Tibial nerve (tissue), 4 donors: Measurements from ENCODE around the gene CENPV. TPM values are rescaled to one million over a fixed set of nuclear protein-coding genes. Genes with fewer than 3 reads are reported as not detected.
A peak's percentile ranks its signal among the peaks of the same experiment; 100 is the strongest.

Source experiments
- DNase-seq, 2 donors: peaks; one replicate each; pipeline ENCODE4 v3.0.0-alpha.2; 2019; ENCODE audit warnings: low spot score in 2 of 2
- H3K27ac ChIP-seq, 4 donors: fragments of 200-600 bp; sonication (generic) in 3 of 4; one replicate each; pipeline ENCODE4 v1.5.1; 2017 to 2019; ENCODE audit warnings: mild to moderate bottlenecking in 1 of 4
- H3K27me3 ChIP-seq, 2 donors: fragments of 200-600 bp; sonication (generic) in 1 of 2; one replicate each; pipeline versions ENCODE4 v1.5.1 to v1.6.0; 2017 to 2019
- H3K36me3 ChIP-seq, 3 donors: fragments of 200-600 bp; sonication (generic); one replicate each; pipeline ENCODE4 v1.5.1; 2018 to 2019
- H3K4me1 ChIP-seq, 4 donors: fragments of 200-600 bp; sonication (generic) in 3 of 4; one replicate each; pipeline ENCODE4 v1.5.1; 2017 to 2019
- H3K4me3 ChIP-seq, 4 donors: fragments of 200-600 bp; sonication (generic) in 3 of 4; one replicate each; pipeline ENCODE4 v1.5.1; 2017 to 2019; ENCODE audit warnings: mild to moderate bottlenecking in 1 of 4, moderate library complexity in 1 of 4
- H3K9me3 ChIP-seq, 4 donors: fragments of 200-600 bp; sonication (generic) in 3 of 4; one replicate each; pipeline ENCODE4 v1.5.1; 2017 to 2019
- EP300 ChIP-seq, 2 donors: sonication (generic); formaldehyde crosslinking; IDR thresholded peaks; one replicate each; pipeline ENCODE4 v1.6.1; 2017; ENCODE audit warnings: antibody characterized with exemption in 2 of 2, mild to moderate bottlenecking in 1 of 2
- POLR2A ChIP-seq, 2 donors: fragments of 450-650 bp; IDR thresholded peaks; one replicate each; pipeline ENCODE4 v1.6.1; 2017; ENCODE audit warnings: antibody characterized with exemption in 2 of 2, mild to moderate bottlenecking in 2 of 2, moderate library complexity in 2 of 2
- WGBS, 2 donors: methylation state at CpG; one replicate each; pipeline ENCODE4 v1.1.5; 2018; 5-methylcytosine and 5-hydroxymethylcytosine counted together
- total RNA-seq, 4 donors: library from RNA; depleted of rRNA; stranded (reverse); fragments of >200 nt; gene quantifications; one replicate each; pipeline ENCODE4 v1.1.0, GENCODE V29; 2016
- TF ChIP-seq, protein P1 (sequence below), 5 experiments: fragments of 200-600 bp in 3 of 5; fragments of 450-650 bp in 2 of 5; sonication (generic) in 3 of 5; IDR thresholded peaks; one replicate each; pipeline ENCODE4 v1.5.1; 2016 to 2019; ENCODE audit warnings: antibody characterized with exemption in 5 of 5, mild to moderate bottlenecking in 3 of 5, moderate library complexity in 2 of 5

The CENPV gene
- total RNA-seq, 4 donors from 2014 or later: 8.5 to 23.1 (median 12.8) TPM

DNA sequence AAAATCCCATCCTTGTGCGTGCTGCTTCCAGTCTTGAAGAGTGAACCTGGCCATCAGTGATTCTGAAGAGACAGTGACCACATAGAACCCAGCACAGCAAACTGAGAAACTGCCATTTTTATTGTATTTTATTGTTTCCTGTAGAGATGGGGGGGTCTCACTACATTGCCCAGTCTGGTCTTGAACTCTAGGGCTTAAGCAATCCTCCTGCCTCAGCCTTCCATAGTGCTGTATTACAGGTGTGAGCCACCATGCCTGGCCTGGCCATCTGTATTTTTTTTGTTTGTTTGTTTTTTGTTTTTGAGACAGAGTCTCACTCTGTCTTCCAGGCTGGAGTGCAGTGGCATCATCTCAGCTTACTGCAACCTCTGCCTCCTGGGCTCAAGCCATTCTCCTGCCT, 13.9 kb downstream of the CENPV start:
- peaks cover 0 to 34% (median 3%) of the 10 kb centered on the region in 3 donors for H3K36me3 ChIP-seq
- H3K4me1 ChIP-seq: no peaks in the 10 kb centered on the region
- TF ChIP-seq POLR2A (IDR thresholded peaks at IDR 0.05): no peak
- H3K27ac ChIP-seq: no peak overlapping the region
- DNase-seq: no peak
- no peak overlapping the region for H3K4me3 ChIP-seq
- no peaks in the 10 kb centered on the region for H3K27me3 ChIP-seq
- no peaks in the 10 kb centered on the region for H3K9me3 ChIP-seq
- whole genome bisulfite sequencing, 2 donors: 97 to 100% methylated on average over 1 of the region's 1 CpG

DNA sequence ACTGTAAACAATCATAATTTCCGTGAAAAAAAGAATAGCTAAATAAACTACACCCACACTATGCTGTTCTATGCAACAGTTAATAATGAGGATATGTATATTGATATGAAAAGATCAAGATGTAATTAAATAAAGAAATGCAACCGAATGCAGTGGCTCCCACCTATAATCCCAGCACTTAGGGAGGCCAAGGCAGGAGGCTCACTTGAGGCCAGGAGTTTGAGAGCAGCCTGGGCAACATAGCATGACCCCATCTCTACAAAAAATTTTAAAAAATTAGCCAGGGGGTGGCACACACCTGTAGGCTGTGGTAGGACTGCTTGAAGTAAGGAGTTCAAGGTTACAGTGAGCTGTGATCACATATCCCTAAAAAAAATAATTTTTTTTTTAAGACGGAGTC, 14.9 kb downstream of the CENPV start:
- H3K9me3 ChIP-seq: no peaks in the 10 kb centered on the region
- no peak overlapping the region for H3K27ac ChIP-seq
- no peaks in the 10 kb centered on the region for H3K27me3 ChIP-seq
- TF ChIP-seq EP300 (IDR thresholded peaks at IDR 0.05): no peak
- H3K4me3 ChIP-seq: no peak overlapping the region
- H3K36me3 ChIP-seq: peaks cover 0 to 24% (median under 1%) of the 10 kb centered on the region in 3 donors
- no peak for DNase-seq
- no peaks in the 10 kb centered on the region for H3K4me1 ChIP-seq
- WGBS, 2 donors: 91 to 92% methylated on average over 3 of the region's 3 CpGs

DNA sequence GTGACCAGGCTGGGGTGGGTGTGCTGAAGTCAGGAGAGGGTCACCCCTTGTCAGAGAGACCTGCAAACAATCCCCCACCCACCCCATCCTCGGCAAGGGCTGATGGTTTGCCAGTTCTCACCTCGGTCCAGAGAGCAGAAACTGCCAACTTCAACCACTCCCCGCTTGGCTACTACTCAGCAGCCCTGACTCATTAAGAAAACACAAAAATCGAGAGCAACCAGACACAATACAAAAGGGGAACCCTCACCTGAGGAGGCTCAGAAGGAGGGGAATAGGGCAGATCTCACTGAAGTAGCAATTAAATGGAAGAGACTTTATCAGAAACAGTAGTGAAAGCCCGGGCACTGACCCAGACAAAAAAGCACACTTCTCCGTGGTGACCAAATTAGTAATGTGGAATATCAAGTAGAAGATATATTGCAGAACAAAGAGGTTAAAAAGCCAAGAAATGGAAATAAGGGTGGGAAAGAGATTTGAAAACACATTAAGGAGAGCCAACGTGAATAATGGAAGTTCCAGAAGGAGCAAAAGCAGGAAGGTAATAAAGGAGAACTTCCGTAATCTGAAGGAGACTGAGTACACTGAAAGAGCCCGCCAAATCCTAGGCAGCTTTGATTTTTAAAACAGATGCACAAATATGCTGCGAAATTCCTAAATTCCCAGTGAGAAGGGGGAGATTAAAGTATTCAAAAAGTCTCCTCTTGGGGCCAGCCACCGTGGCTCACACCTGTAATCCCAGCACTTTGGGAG, 23.6 kb downstream of the CENPV start:
- Histone ChIP-seq H3K27me3 (no peaks in the 10 kb centered on the region), H3K36me3 (peaks cover 0 to 35% (median 4%) of the 10 kb centered on the region in 3 donors), H3K9me3 (no peaks in the 10 kb centered on the region), H3K27ac (no peak overlapping the region), H3K4me1 (no peaks in the 10 kb centered on the region), H3K4me3 (peak overlapping the region in 1 of 4 donors; percentile 12)
- no peak for TF ChIP-seq POLR2A (IDR thresholded peaks at IDR 0.05)
- TF ChIP-seq, protein P1, sequence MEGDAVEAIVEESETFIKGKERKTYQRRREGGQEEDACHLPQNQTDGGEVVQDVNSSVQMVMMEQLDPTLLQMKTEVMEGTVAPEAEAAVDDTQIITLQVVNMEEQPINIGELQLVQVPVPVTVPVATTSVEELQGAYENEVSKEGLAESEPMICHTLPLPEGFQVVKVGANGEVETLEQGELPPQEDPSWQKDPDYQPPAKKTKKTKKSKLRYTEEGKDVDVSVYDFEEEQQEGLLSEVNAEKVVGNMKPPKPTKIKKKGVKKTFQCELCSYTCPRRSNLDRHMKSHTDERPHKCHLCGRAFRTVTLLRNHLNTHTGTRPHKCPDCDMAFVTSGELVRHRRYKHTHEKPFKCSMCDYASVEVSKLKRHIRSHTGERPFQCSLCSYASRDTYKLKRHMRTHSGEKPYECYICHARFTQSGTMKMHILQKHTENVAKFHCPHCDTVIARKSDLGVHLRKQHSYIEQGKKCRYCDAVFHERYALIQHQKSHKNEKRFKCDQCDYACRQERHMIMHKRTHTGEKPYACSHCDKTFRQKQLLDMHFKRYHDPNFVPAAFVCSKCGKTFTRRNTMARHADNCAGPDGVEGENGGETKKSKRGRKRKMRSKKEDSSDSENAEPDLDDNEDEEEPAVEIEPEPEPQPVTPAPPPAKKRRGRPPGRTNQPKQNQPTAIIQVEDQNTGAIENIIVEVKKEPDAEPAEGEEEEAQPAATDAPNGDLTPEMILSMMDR (IDR thresholded peaks at IDR 0.05): no peak
- no peak for TF ChIP-seq EP300 (IDR thresholded peaks at IDR 0.05)
- peak in 1 of 2 donors; percentile 12 for DNase-seq
- 52 to 55% methylated on average over 11 of the region's 11 CpGs for WGBS, 2 donors

DNA sequence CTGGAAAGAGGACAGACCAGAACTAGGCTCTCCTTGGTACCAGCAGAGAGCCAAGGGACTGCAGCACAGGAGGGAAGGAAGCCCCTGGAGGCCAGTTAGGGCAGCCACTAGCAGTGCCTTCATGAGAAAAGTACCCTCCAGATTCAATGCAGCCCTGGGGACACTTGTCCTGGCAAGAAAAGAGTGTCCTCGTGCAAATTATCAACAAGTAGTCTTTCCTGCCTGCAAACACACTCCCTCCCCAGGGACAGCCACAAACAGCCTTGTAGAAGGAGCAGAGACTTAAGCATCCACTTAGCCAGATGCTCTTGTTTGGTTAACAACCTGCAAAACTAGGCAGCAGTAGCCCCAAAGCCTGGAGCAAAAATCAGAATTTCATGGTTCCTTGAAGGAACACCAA, 24.3 kb downstream of the CENPV start:
- no peak for TF ChIP-seq EP300 (IDR thresholded peaks at IDR 0.05)
- TF ChIP-seq, protein P1 (IDR thresholded peaks at IDR 0.05): no peak
- TF ChIP-seq POLR2A (IDR thresholded peaks at IDR 0.05): no peak
- H3K36me3 ChIP-seq: peaks cover 0 to 42% (median 4%) of the 10 kb centered on the region in 3 donors
- no peak for DNase-seq
- no peak overlapping the region for H3K27ac ChIP-seq
- H3K27me3 ChIP-seq: no peaks in the 10 kb centered on the region
- H3K9me3 ChIP-seq: no peaks in the 10 kb centered on the region
- no peaks in the 10 kb centered on the region for H3K4me1 ChIP-seq
- WGBS, 2 donors: 43 to 50% methylated on average over 1 of the region's 1 CpG
- no peak overlapping the region for H3K4me3 ChIP-seq

DNA sequence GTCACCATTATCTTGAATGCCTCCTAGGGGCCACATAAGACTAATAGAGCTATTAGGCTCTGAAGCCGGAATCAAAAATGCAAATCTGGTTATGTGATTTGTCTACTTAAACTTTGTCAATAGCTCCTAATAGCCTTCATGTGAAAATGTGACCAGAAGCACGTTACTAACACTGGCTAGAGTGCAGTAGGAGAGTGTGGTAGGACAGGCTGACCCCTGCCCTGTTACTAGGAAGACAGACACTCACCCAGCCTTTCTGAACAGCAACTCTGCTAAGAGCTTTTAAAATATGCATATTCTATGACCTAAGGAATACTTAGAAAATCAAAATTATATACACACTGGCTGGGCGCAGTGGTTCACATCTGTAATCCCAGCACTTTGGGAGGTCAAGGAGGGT, 26.3 kb downstream of the CENPV start:
- Histone ChIP-seq H3K4me1 (no peaks in the 10 kb centered on the region), H3K9me3 (no peaks in the 10 kb centered on the region), H3K4me3 (no peak overlapping the region), H3K36me3 (peaks cover 0 to 61% (median 4%) of the 10 kb centered on the region in 3 donors), H3K27me3 (no peaks in the 10 kb centered on the region), H3K27ac (no peak overlapping the region)
- no peak for DNase-seq
- TF ChIP-seq POLR2A (IDR thresholded peaks at IDR 0.05): no peak
- TF ChIP-seq, protein P1 (IDR thresholded peaks at IDR 0.05): no peak
- no peak for TF ChIP-seq EP300 (IDR thresholded peaks at IDR 0.05)
- WGBS, 2 donors: 96% methylated on average over 3 of the region's 3 CpGs

DNA sequence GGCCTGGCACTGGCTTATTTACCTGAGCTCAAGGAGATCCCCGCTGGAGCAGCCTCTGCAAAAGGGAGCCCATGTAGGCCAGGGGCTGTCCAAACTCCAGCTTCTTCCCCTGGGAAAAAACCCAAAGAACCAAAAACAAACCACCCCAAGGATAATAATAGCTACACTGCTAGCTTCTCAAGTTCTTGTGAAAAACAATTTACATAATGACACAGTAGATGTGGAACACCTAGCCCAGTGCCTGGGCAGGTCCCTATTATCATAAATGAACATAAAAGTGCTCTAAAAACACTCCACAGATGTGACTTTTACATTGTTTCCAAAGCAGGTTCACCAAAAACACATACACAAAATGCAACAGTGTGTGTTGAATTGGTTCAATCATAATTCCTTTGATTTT, 27.3 kb downstream of the CENPV start:
- no peaks in the 10 kb centered on the region for H3K4me1 ChIP-seq
- whole genome bisulfite sequencing, 2 donors: 86 to 100% methylated on average over 1 of the region's 1 CpG
- H3K27ac ChIP-seq: no peak overlapping the region
- no peak overlapping the region for H3K4me3 ChIP-seq
- TF ChIP-seq EP300 (IDR thresholded peaks at IDR 0.05) (no peak), POLR2A (IDR thresholded peaks at IDR 0.05) (no peak)
- TF ChIP-seq, protein P1 (IDR thresholded peaks at IDR 0.05): no peak
- H3K9me3 ChIP-seq: no peaks in the 10 kb centered on the region
- peaks cover 0 to 70% (median 4%) of the 10 kb centered on the region in 3 donors for H3K36me3 ChIP-seq
- H3K27me3 ChIP-seq: no peaks in the 10 kb centered on the region
- DNase-seq: no peak
